ENCODE data around the gene ZNF823. TPM values are rescaled to one million over a fixed set of nuclear protein-coding genes. Genes with fewer than 3 reads are reported as not detected.

Gene ZNF823
- total RNA-seq, 1 experiment from 2014 or later, result 7.4 TPM

DNA sequence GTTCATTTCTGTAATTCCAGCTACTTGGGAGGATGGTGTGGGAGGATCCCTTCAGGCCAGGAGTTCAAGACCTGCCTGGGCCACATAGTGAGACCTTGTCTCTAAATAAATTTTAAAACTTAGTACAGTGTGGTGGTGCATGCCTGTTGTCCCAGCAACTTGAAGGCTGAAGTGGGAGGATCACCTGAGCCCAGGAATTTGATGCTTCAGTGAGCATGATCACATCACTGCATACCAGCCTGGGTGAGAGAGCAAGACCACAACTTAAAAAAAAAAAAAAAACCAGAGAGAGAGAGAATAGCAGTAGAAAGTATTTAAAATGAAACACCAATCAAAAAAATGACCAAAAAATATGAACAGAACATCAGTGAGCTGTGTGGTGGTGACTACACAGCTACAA lies 7.1 kb upstream of the ZNF823 start:
- H2AFZ ChIP-seq, result no peak overlapping the region
- no peak overlapping the region for H3K4me3 ChIP-seq
- H4K20me1 ChIP-seq (ENCODE audit: insufficient read depth), result no peaks in the 10 kb centered on the region; the same call in 1 of the 2 replicates
- peaks cover 15% of the 10 kb centered on the region for H3K9me3 ChIP-seq (ENCODE audit: insufficient read depth, low read depth)
- ChIA-PET CTCF (interaction anchor here (0.7 kb wide), 3 partner anchors 9 to 383 kb away, joined by 4 to 7 read pairs (median 5); no protein-coding TSS in a partner anchor), POLR2A (ENCODE audit: unreplicated experiment) (no interaction called here)
- no peaks in the 10 kb centered on the region for H3F3A ChIP-seq (ENCODE audit: insufficient read depth, low read depth)
- H3K4me1 ChIP-seq (replicated peaks; ENCODE audit: insufficient read depth), result no peaks in the 10 kb centered on the region; the same call in 1 of the 2 replicates
- no peaks in the 10 kb centered on the region for H3K9me2 ChIP-seq (ENCODE audit: insufficient read depth)
- DNase-seq, result peak in 1 of 2 experiments; percentile 66
- H3K4me2 ChIP-seq, result no peak overlapping the region
- no peak for TF ChIP-seq EZH2 (IDR thresholded peaks at IDR 0.05; ENCODE audit: low read depth)
- TF ChIP-seq, protein P1, sequence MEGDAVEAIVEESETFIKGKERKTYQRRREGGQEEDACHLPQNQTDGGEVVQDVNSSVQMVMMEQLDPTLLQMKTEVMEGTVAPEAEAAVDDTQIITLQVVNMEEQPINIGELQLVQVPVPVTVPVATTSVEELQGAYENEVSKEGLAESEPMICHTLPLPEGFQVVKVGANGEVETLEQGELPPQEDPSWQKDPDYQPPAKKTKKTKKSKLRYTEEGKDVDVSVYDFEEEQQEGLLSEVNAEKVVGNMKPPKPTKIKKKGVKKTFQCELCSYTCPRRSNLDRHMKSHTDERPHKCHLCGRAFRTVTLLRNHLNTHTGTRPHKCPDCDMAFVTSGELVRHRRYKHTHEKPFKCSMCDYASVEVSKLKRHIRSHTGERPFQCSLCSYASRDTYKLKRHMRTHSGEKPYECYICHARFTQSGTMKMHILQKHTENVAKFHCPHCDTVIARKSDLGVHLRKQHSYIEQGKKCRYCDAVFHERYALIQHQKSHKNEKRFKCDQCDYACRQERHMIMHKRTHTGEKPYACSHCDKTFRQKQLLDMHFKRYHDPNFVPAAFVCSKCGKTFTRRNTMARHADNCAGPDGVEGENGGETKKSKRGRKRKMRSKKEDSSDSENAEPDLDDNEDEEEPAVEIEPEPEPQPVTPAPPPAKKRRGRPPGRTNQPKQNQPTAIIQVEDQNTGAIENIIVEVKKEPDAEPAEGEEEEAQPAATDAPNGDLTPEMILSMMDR (conservative IDR thresholded peaks at IDR 0.05), result no peak
- H3K79me2 ChIP-seq (ENCODE audit: low read depth), result no peaks in the 10 kb centered on the region
- BruUV-seq (replicated peaks), result no TSS peak
- intact Hi-C loops (cut with micrococcal nuclease; ENCODE audit: unreplicated experiment), result no loop called here
- no peaks in the 10 kb centered on the region for H3K36me3 ChIP-seq (ENCODE audit: low read depth)
- H3K27me3 ChIP-seq (ENCODE audit: insufficient read depth, low read depth), result no peaks in the 10 kb centered on the region
- no peak overlapping the region for H3K27ac ChIP-seq

DNA sequence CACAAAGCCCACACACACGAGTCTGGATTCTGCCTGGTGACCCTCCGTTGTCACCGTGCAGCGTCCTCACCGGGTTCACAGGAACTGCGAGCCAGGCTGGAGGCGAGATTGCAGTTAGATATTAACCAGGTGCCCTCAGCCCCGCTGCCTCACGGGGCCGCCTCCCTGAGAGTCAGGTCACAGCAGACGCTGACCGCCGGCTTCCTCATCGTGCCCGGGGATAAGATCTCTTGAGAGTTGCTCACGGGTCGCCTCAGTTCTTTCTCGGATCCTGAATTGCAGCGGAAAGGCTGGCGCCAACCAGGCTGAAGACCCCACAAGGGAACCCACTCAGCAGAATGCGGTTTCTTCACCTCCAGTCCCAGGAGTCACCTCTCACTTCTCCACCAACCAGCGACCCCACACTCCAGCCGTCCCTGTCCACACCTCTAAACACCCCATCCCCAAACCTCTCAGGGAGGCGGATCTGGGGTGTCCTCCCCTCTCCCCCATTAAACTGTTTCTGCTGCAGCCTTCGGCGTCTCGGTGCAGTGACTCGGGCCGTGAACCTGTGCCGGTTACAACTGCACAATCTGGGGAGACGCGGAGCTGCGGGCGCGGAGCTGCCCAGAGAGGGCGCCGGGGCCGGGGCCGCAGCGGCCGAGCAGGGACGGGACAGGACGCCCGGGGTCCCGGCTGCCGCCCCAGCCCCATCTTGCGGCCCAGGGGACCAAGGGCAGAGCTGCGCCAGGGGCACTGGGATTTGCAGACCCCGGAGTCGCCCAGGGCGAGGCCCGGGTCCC lies 591 bp downstream of the ZNF823 start:
- H3K4me2 ChIP-seq, result peak overlapping the region; percentile 95

DNA sequence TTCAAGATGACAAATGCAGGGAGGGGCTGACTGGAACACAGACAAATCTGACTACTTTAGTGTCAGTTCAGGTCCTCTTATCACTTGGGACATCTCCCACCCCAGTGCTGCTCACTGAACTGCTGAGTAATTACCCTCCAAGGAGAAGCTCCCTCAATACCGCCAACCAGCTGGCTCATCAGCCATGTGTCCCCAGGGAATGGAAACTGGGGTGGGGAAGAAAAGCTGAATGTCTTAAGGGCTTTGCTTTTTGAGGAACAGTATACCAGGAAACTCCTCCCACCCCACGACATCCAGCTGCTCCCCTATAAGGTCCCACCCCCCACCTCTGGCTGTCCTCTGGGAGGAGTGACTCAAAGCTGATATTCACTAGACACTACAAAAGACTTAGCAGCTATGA lies 2.0 kb downstream of the ZNF823 start:
- Histone ChIP-seq H3K79me2 (ENCODE audit: low read depth) (peaks cover 60% of the 10 kb centered on the region), H3K36me3 (ENCODE audit: low read depth) (0 out of 2 replicates have a peak, but pooled peaks cover 6% of the 10 kb centered on the region), H3K9me3 (ENCODE audit: insufficient read depth, low read depth) (peaks cover 6% of the 10 kb centered on the region; the same call in 1 of the 2 replicates), H4K20me1 (ENCODE audit: insufficient read depth) (no peaks in the 10 kb centered on the region), H3K27ac (no peak overlapping the region), H3F3A (ENCODE audit: insufficient read depth, low read depth) (peaks cover 13% of the 10 kb centered on the region; the same call in 1 of the 2 replicates), H3K27me3 (ENCODE audit: insufficient read depth, low read depth) (no peaks in the 10 kb centered on the region), H3K4me3 (no peak overlapping the region), H3K4me2 (peak overlapping the region; percentile 95), H3K9me2 (ENCODE audit: insufficient read depth) (no peaks in the 10 kb centered on the region), H2AFZ (no peak overlapping the region), H3K4me1 (replicated peaks; ENCODE audit: insufficient read depth) (peaks cover 41% of the 10 kb centered on the region)
- peak; percentile 42 to 59 for DNase-seq
- ChIA-PET CTCF (interaction anchor here (0.9 kb wide), 1 partner anchor 36 kb away, joined by 5 read pairs; no protein-coding TSS in a partner anchor), POLR2A (ENCODE audit: unreplicated experiment) (no interaction called here)
- no peak for TF ChIP-seq EZH2 (IDR thresholded peaks at IDR 0.05; ENCODE audit: low read depth)
- TF ChIP-seq, protein P1 (conservative IDR thresholded peaks at IDR 0.05), result no peak
- BruUV-seq (replicated peaks), result no TSS peak
- intact Hi-C loops (cut with micrococcal nuclease; ENCODE audit: unreplicated experiment), result loop anchor here (5.0 kb wide), 1 partner anchor 34 kb away; no protein-coding TSS in a partner anchor

More for the DNA sequence above, 591 bp downstream of the ZNF823 start:
- Histone ChIP-seq H3K9me2 (ENCODE audit: insufficient read depth) (no peaks in the 10 kb centered on the region), H3K36me3 (ENCODE audit: low read depth) (no peaks in the 10 kb centered on the region), H3K4me1 (replicated peaks; ENCODE audit: insufficient read depth) (peaks cover 34% of the 10 kb centered on the region), H2AFZ (peak overlapping the region; percentile 96), H3F3A (ENCODE audit: insufficient read depth, low read depth) (peaks cover 13% of the 10 kb centered on the region; the same call in 1 of the 2 replicates), H3K27me3 (ENCODE audit: insufficient read depth, low read depth) (no peaks in the 10 kb centered on the region), H3K79me2 (ENCODE audit: low read depth) (peaks cover 49% of the 10 kb centered on the region), H4K20me1 (ENCODE audit: insufficient read depth) (no peaks in the 10 kb centered on the region), H3K27ac (0 out of 2 replicates have a peak overlapping the region, but pooled peaks have one; percentile 14), H3K9me3 (ENCODE audit: insufficient read depth, low read depth) (0 out of 2 replicates have a peak, but pooled peaks cover 6% of the 10 kb centered on the region), H3K4me3 (peak overlapping the region; percentile 85)
- intact Hi-C loops (cut with micrococcal nuclease; ENCODE audit: unreplicated experiment), result loop anchor here (5.0 kb wide), 1 partner anchor 36 kb away; no protein-coding TSS in a partner anchor
- TF ChIP-seq, protein P1 (conservative IDR thresholded peaks at IDR 0.05), result no peak; the same call in 1 of the 2 replicates
- no peak for TF ChIP-seq EZH2 (IDR thresholded peaks at IDR 0.05; ENCODE audit: low read depth)
- TSS peak; percentile 49 for BruUV-seq (replicated peaks)
- DNase-seq, result peak; percentile 56 to 63
- POLR2A ChIA-PET (ENCODE audit: unreplicated experiment), result no interaction called here
- CTCF ChIA-PET, result no interaction called here
